ENCODE data around the gene TAS2R19.
"Not testable (repeated sequence)": the region's sequence is repeated elsewhere in the genome, so short reads cannot be mapped to it uniquely, and the experiment has no call there.

The TAS2R19 gene

GRCh38 chr12:11039171-11039570, 16.8 kb upstream of the TAS2R19 start:
- TF ChIP-seq, protein P1, sequence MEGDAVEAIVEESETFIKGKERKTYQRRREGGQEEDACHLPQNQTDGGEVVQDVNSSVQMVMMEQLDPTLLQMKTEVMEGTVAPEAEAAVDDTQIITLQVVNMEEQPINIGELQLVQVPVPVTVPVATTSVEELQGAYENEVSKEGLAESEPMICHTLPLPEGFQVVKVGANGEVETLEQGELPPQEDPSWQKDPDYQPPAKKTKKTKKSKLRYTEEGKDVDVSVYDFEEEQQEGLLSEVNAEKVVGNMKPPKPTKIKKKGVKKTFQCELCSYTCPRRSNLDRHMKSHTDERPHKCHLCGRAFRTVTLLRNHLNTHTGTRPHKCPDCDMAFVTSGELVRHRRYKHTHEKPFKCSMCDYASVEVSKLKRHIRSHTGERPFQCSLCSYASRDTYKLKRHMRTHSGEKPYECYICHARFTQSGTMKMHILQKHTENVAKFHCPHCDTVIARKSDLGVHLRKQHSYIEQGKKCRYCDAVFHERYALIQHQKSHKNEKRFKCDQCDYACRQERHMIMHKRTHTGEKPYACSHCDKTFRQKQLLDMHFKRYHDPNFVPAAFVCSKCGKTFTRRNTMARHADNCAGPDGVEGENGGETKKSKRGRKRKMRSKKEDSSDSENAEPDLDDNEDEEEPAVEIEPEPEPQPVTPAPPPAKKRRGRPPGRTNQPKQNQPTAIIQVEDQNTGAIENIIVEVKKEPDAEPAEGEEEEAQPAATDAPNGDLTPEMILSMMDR (IDR thresholded peaks at IDR 0.05; ENCODE audit: poor library complexity, severe bottlenecking) = no peak
- H3K9me3 ChIP-seq (ENCODE audit: severe bottlenecking) = no peaks in the 10 kb centered on the region
- no peak for DNase-seq (ENCODE audit: low spot score)

GRCh38 chr12:11033959-11034358, 11.5 kb upstream of the TAS2R19 start:
- ATAC-seq (ENCODE audit: low read depth); H3K27ac ChIP-seq (ENCODE audit: poor library complexity, severe bottlenecking); DNase-seq (ENCODE audit: low spot score); H3K4me1 ChIP-seq (ENCODE audit: insufficient read depth, poor library complexity, severe bottlenecking); H3K4me3 ChIP-seq (ENCODE audit: severe bottlenecking); H3K27me3 ChIP-seq (ENCODE audit: insufficient read depth, poor library complexity, severe bottlenecking); H3K36me3 ChIP-seq (ENCODE audit: low read depth); H3K9me3 ChIP-seq (ENCODE audit: severe bottlenecking): not testable (repeated sequence)

More at GRCh38 chr12:11039171-11039570, 16.8 kb upstream of the TAS2R19 start:
- H3K27me3 ChIP-seq (ENCODE audit: insufficient read depth, poor library complexity, severe bottlenecking) = no peaks in the 10 kb centered on the region
- H3K27ac ChIP-seq (ENCODE audit: poor library complexity, severe bottlenecking) = no peak overlapping the region
- H3K4me1 ChIP-seq (ENCODE audit: insufficient read depth, poor library complexity, severe bottlenecking) = no peaks in the 10 kb centered on the region
- H3K36me3 ChIP-seq (ENCODE audit: low read depth) = no peaks in the 10 kb centered on the region
- no peak for ATAC-seq (ENCODE audit: low read depth)
- no peak overlapping the region for H3K4me3 ChIP-seq (ENCODE audit: severe bottlenecking)

GRCh38 chr12:11031307-11031706, 8.9 kb upstream of the TAS2R19 start, which contains the start of gene TAS2R31:
Gene TAS2R31 (minus strand): TSS chr12:11031407. CDS start chr12:11031335, 72 bp downstream.
- ATAC-seq (ENCODE audit: low read depth) (no peak), DNase-seq (ENCODE audit: low spot score) (no peak)
- Histone ChIP-seq H3K27ac (ENCODE audit: poor library complexity, severe bottlenecking) (no peak within 1 kb of the TSS), H3K27me3 (ENCODE audit: insufficient read depth, poor library complexity, severe bottlenecking) (no peaks in the 10 kb centered on the region), H3K9me3 (ENCODE audit: severe bottlenecking) (no peaks in the 10 kb centered on the region), H3K4me3 (ENCODE audit: severe bottlenecking) (no peak within 1 kb of the TSS), H3K4me1 (ENCODE audit: insufficient read depth, poor library complexity, severe bottlenecking) (no peaks in the 10 kb centered on the region), H3K36me3 (ENCODE audit: low read depth) (no peaks in the 10 kb centered on the region)
- TF ChIP-seq, protein P1 (IDR thresholded peaks at IDR 0.05; ENCODE audit: poor library complexity, severe bottlenecking) = no peak

DNA sequence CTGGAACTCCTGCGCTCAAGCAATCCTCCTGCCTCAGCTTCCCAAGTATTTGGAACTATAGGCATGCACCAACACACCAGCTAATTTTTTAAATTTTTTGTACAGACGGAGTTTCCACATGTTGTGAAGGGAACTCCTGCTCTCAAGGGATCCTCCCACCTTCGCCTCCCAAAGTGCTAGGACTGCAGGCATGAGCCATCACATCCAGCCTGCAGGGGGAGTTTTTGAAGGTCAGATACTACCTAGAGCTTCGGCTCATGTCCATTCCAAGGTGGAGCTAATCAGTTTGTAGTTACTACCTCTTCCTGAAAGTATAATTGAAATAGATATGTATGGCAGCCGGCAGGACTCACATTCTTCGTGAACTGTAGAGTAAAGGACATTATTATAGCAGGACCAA, 3.7 kb upstream of the TAS2R19 start:
- Histone ChIP-seq H3K9me3 (ENCODE audit: severe bottlenecking) (no peaks in the 10 kb centered on the region), H3K27ac (ENCODE audit: poor library complexity, severe bottlenecking) (no peak overlapping the region), H3K36me3 (ENCODE audit: low read depth) (no peaks in the 10 kb centered on the region), H3K4me1 (ENCODE audit: insufficient read depth, poor library complexity, severe bottlenecking) (no peaks in the 10 kb centered on the region), H3K4me3 (ENCODE audit: severe bottlenecking) (no peak overlapping the region), H3K27me3 (ENCODE audit: insufficient read depth, poor library complexity, severe bottlenecking) (no peaks in the 10 kb centered on the region)
- ATAC-seq (ENCODE audit: low read depth) (no peak), DNase-seq (ENCODE audit: low spot score) (no peak)
- TF ChIP-seq, protein P1 (IDR thresholded peaks at IDR 0.05; ENCODE audit: poor library complexity, severe bottlenecking) = no peak

DNA sequence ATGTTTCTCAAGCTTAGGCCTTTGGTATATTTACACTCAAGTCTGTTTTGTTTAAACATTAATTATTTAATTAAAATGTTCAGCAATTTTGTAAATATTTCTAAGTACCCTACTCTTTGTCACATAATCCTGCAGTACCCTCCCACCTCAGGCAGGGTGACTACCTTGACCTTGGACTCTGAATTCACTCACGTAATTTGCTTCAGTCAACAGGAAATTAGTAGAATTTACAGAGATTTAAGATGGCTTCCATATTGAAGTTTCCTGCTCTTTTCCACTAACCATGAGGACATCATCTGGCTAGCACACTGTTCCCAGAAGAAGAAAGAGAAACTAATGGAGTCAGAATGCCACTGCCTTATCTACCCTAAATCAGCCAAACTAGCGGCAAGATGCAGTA, 967 bp upstream of the TAS2R19 start:
- Histone ChIP-seq H3K27ac (ENCODE audit: poor library complexity, severe bottlenecking) (no peak overlapping the region), H3K36me3 (ENCODE audit: low read depth) (no peaks in the 10 kb centered on the region), H3K4me1 (ENCODE audit: insufficient read depth, poor library complexity, severe bottlenecking) (no peaks in the 10 kb centered on the region), H3K9me3 (ENCODE audit: severe bottlenecking) (no peaks in the 10 kb centered on the region), H3K27me3 (ENCODE audit: insufficient read depth, poor library complexity, severe bottlenecking) (no peaks in the 10 kb centered on the region), H3K4me3 (ENCODE audit: severe bottlenecking) (no peak overlapping the region)
- DNase-seq (ENCODE audit: low spot score) = no peak
- no peak for ATAC-seq (ENCODE audit: low read depth)
- TF ChIP-seq, protein P1 (IDR thresholded peaks at IDR 0.05; ENCODE audit: poor library complexity, severe bottlenecking) = no peak
